K562 (cell line): Measurements from ENCODE around the gene PFAS. TPM values are rescaled to one million over a fixed set of nuclear protein-coding genes. Genes with fewer than 3 reads are reported as not detected.
A peak's percentile ranks its signal among the peaks of the same experiment; 100 is the strongest.

Experiments used
- HSF4 ChIP-seq: fragments of 250-450 bp; sonication (Bioruptor Pico); IDR thresholded peaks from 2 replicates; pipeline ENCODE4 v2.1.2; 2022; ENCODE audit warnings: mild to moderate bottlenecking, moderate library complexity, borderline replicate concordance
- JUND ChIP-seq, 2 experiments: IDR thresholded peaks; 2 replicates in 1 of 2; 3 replicates in 1 of 2; pipeline ENCODE4 v1.6.1; 2011; ENCODE audit warnings: borderline replicate concordance in 2 of 2, low read depth in 2 of 2, low read length in 2 of 2, improper control_type of control experiment in 1 of 2, missing biosample characterization in 1 of 2, missing genetic modification characterization in 1 of 2, missing genetic modification reagents in 1 of 2
- MEF2D ChIP-seq: conservative IDR thresholded peaks from 2 replicates; pipeline ENCODE4 v1.6.1; 2016; ENCODE audit warnings: low read depth, missing genetic modification characterization, missing compliant biosample characterization
- MYNN ChIP-seq, 2 experiments: sonication (generic); formaldehyde crosslinking in 1 of 2; IDR thresholded peaks; 2 replicates each; pipeline versions ENCODE4 v1.5.0 to v1.6.1; 2016 to 2020; ENCODE audit warnings: antibody characterized with exemption in 1 of 2, missing genetic modification reagents in 1 of 2
- NBN ChIP-seq: fragments of 450-650 bp; IDR thresholded peaks from 2 replicates; pipeline ENCODE4 v1.6.1; 2016; ENCODE audit warnings: low read depth, mild to moderate bottlenecking
- NFRKB ChIP-seq: fragments of 450-650 bp; IDR thresholded peaks from 2 replicates; pipeline ENCODE4 v1.6.1; 2016; ENCODE audit warnings: low read depth
- POLR2H ChIP-seq: IDR thresholded peaks from 2 replicates; pipeline ENCODE4 v1.6.1; 2016; ENCODE audit warnings: missing genetic modification characterization, low read depth, mild to moderate bottlenecking, control low read depth, missing compliant biosample characterization, moderate library complexity
- POLR3A ChIP-seq: IDR thresholded peaks from 2 replicates; pipeline ENCODE4 v1.6.1; 2011; ENCODE audit warnings: borderline replicate concordance, mild to moderate bottlenecking, moderate library complexity; ENCODE audit not compliant: insufficient read length, insufficient read depth; ENCODE audit errors: extremely low read depth
- RBFOX2 ChIP-seq: fragments of 200-400 bp; formaldehyde crosslinking; IDR thresholded peaks from 2 replicates; pipeline ENCODE4 v1.6.1; 2017; ENCODE audit warnings: low read depth, mild to moderate bottlenecking, low read length, moderate library complexity
- RHOXF2B ChIP-seq: fragments of 250-450 bp; sonication (Bioruptor Pico); conservative IDR thresholded peaks from 2 replicates; pipeline ENCODE4 v1.5.1; 2021
- SP1 ChIP-seq: sonication (generic); formaldehyde crosslinking; IDR thresholded peaks from 2 replicates; pipeline ENCODE4 v1.8.1; 2022; ENCODE audit warnings: mild to moderate bottlenecking, missing genetic modification reagents
- STAT5A ChIP-seq: IDR thresholded peaks from 2 replicates; pipeline ENCODE4 v1.6.1; 2012; ENCODE audit warnings: low read length, inconsistent platforms, borderline replicate concordance
- TARDBP ChIP-seq: fragments of 450-650 bp; IDR thresholded peaks from 2 replicates; pipeline ENCODE4 v1.6.1; 2016
- ZNF384 ChIP-seq: IDR thresholded peaks from 2 replicates; pipeline ENCODE4 v1.6.1; 2012; ENCODE audit warnings: low read depth, low read length, improper control_type of control experiment
- polyA plus RNA-seq, 8 experiments: library from polyadenylated mRNA; depleted of rRNA in 4 of 8; stranded (reverse) in 5 of 8; unstranded in 3 of 8; fragments of >200 nt; fragmentation: Nextera tagmentation in 2 of 8; fragmentation: Illumina TruSeq in 1 of 8; extraction: Ambion mirVana in 2 of 8; extraction: Trizol in 1 of 8; gene quantifications; 2 replicates each; pipeline versions ENCODE4 v1.2.1 to v1.2.3, GENCODE V29; 2011 to 2014; ENCODE audit warnings: inconsistent platforms in 1 of 8, missing spikeins in 1 of 8
- total RNA-seq, 7 experiments: library from RNA; depleted of rRNA in 6 of 7; stranded (reverse); fragments of >200 nt in 6 of 7; fragmentation: Illumina TruSeq in 2 of 7; extraction: Trizol in 2 of 7; gene quantifications; 2 replicates each; pipeline versions ENCODE4 v1.2.1 to v1.2.3, GENCODE V29; 2011 to 2021; ENCODE audit warnings: low replicate concordance in 1 of 7
- TF ChIP-seq, protein P1 (sequence below): sonication (generic); formaldehyde crosslinking; IDR thresholded peaks from 2 replicates; pipeline ENCODE4 v1.8.1; 2023; ENCODE audit warnings: mild to moderate bottlenecking, missing genetic modification reagents
- TF ChIP-seq, protein P2 (sequence below): fragments of 200-800 bp; sonication (Bioruptor generic); IDR thresholded peaks from 2 replicates; pipeline ENCODE4 v1.6.1; 2016; ENCODE audit warnings: missing genetic modification characterization, missing compliant biosample characterization
- TF ChIP-seq, protein P3 (sequence below): conservative IDR thresholded peaks from 2 replicates; pipeline ENCODE4 v1.6.1; 2011; ENCODE audit warnings: low read depth, mild to moderate bottlenecking, low read length; ENCODE audit not compliant: control insufficient read depth
- TF ChIP-seq, protein P4 (sequence below): fragments of 450-650 bp; formaldehyde crosslinking; IDR thresholded peaks from 2 replicates; pipeline ENCODE4 v1.4.0; 2022; ENCODE audit warnings: missing genetic modification characterization

Gene PFAS
- total and polyA plus RNA-seq, 9 of the 15 experiments (the other 6 are each of a cell fraction or from before 2014, with no cell fraction given), result 11.6 to 131 (median 43.9) TPM

DNA sequence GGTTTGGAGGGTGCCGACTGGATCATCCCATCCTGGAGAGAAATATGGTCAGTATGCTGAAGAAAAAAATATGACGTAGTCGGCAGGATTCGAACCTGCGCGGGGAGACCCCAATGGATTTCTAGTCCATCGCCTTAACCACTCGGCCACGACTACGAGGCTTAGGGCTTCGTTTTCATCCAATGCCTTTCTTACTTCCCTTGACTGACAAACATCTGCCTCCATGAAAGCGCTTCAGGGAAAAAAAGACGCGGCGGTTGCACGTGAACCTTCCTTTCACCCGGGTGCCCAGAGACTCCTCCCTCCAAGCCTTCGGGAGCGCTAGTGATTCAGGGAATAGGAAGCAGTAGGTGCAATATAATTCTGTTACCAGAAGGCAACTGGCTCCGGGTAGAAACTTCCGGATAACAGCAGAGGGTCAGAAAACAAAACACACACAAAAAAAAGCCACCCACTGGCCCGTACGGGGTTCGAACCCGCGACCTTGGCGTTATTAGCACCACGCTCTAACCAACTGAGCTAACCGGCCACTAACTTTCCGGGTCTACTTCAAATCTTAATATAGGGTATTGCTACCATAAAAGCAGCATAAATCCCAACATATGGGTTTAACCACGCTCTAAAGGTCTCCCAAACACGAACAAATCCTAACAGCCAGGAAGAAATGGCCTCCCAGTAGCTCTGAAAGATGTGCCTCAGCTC is 22.4 kb upstream of the PFAS start (continued):
- TF ChIP-seq POLR3A (peak; percentile 83), SP1 (peak; percentile 74), STAT5A (peak; percentile 6; the same call in 1 of the 2 replicates), RBFOX2 (0 out of 2 replicates have a peak, but pooled peaks have one; percentile 32), NBN (peak; percentile 27; the same call in 1 of the 2 replicates), MEF2D (tag) (no peak), RHOXF2B (0 out of 2 replicates have a peak, but pooled peaks have one; percentile 44), TARDBP (0 out of 2 replicates have a peak, but pooled peaks have one; percentile 44), HSF4 (no peak), JUND (IDR thresholded peaks at IDR 0.05; ENCODE audit: borderline replicate concordance, low read depth, low read length) (no peak), JUND (tag; IDR thresholded peaks at IDR 0.05; ENCODE audit: borderline replicate concordance, low read depth, low read length) (no peak), ZNF384 (peak; percentile 30; the same call in 1 of the 2 replicates), NFRKB (0 out of 2 replicates have a peak, but pooled peaks have one; percentile 19), MYNN (IDR thresholded peaks at IDR 0.05) (peak; percentile 21; the same call in 1 of the 2 replicates), MYNN (CRISPR knock-in tag; IDR thresholded peaks at IDR 0.05) (no peak), POLR2H (peak; percentile 99)
- TF ChIP-seq, protein P1, sequence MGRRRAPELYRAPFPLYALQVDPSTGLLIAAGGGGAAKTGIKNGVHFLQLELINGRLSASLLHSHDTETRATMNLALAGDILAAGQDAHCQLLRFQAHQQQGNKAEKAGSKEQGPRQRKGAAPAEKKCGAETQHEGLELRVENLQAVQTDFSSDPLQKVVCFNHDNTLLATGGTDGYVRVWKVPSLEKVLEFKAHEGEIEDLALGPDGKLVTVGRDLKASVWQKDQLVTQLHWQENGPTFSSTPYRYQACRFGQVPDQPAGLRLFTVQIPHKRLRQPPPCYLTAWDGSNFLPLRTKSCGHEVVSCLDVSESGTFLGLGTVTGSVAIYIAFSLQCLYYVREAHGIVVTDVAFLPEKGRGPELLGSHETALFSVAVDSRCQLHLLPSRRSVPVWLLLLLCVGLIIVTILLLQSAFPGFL (CRISPR knock-in tag), result no peak
- TF ChIP-seq, protein P2, sequence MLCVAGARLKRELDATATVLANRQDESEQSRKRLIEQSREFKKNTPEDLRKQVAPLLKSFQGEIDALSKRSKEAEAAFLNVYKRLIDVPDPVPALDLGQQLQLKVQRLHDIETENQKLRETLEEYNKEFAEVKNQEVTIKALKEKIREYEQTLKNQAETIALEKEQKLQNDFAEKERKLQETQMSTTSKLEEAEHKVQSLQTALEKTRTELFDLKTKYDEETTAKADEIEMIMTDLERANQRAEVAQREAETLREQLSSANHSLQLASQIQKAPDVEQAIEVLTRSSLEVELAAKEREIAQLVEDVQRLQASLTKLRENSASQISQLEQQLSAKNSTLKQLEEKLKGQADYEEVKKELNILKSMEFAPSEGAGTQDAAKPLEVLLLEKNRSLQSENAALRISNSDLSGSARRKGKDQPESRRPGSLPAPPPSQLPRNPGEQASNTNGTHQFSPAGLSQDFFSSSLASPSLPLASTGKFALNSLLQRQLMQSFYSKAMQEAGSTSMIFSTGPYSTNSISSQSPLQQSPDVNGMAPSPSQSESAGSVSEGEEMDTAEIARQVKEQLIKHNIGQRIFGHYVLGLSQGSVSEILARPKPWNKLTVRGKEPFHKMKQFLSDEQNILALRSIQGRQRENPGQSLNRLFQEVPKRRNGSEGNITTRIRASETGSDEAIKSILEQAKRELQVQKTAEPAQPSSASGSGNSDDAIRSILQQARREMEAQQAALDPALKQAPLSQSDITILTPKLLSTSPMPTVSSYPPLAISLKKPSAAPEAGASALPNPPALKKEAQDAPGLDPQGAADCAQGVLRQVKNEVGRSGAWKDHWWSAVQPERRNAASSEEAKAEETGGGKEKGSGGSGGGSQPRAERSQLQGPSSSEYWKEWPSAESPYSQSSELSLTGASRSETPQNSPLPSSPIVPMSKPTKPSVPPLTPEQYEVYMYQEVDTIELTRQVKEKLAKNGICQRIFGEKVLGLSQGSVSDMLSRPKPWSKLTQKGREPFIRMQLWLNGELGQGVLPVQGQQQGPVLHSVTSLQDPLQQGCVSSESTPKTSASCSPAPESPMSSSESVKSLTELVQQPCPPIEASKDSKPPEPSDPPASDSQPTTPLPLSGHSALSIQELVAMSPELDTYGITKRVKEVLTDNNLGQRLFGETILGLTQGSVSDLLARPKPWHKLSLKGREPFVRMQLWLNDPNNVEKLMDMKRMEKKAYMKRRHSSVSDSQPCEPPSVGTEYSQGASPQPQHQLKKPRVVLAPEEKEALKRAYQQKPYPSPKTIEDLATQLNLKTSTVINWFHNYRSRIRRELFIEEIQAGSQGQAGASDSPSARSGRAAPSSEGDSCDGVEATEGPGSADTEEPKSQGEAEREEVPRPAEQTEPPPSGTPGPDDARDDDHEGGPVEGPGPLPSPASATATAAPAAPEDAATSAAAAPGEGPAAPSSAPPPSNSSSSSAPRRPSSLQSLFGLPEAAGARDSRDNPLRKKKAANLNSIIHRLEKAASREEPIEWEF (CRISPR knock-in tag), result no peak
- TF ChIP-seq, protein P3, sequence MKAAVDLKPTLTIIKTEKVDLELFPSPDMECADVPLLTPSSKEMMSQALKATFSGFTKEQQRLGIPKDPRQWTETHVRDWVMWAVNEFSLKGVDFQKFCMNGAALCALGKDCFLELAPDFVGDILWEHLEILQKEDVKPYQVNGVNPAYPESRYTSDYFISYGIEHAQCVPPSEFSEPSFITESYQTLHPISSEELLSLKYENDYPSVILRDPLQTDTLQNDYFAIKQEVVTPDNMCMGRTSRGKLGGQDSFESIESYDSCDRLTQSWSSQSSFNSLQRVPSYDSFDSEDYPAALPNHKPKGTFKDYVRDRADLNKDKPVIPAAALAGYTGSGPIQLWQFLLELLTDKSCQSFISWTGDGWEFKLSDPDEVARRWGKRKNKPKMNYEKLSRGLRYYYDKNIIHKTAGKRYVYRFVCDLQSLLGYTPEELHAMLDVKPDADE, result peak; percentile 50; the same call in 1 of the 2 replicates
- TF ChIP-seq, protein P4, sequence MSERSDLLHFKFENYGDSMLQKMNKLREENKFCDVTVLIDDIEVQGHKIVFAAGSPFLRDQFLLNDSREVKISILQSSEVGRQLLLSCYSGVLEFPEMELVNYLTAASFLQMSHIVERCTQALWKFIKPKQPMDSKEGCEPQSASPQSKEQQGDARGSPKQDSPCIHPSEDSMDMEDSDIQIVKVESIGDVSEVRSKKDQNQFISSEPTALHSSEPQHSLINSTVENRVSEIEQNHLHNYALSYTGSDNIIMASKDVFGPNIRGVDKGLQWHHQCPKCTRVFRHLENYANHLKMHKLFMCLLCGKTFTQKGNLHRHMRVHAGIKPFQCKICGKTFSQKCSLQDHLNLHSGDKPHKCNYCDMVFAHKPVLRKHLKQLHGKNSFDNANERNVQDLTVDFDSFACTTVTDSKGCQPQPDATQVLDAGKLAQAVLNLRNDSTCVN (CRISPR knock-in tag), result 0 out of 2 replicates have a peak, but pooled peaks have one; percentile 9
